H7 (cell line): ENCODE measurements around the gene WIF1. TPM values are rescaled to one million over a fixed set of nuclear protein-coding genes. Genes with fewer than 3 reads are reported as not detected.

Experiments
- DNase-seq: peaks from one replicate; pipeline ENCODE4 v3.0.0; 2012
- H3K27me3 ChIP-seq: 2 replicates; pipeline ENCODE4 v1.6.0; 2011; ENCODE audit warnings: mild to moderate bottlenecking, low read length; ENCODE audit not compliant: control insufficient read depth, insufficient read depth
- H3K36me3 ChIP-seq: replicated peaks from 2 replicates; pipeline ENCODE4 v1.5.1; 2011; ENCODE audit warnings: low read length; ENCODE audit not compliant: control insufficient read depth, insufficient read depth
- H3K4me3 ChIP-seq: 2 replicates; pipeline ENCODE4 v1.5.1; 2011; ENCODE audit warnings: low read depth, mild to moderate bottlenecking, control low read depth, low read length, moderate library complexity; ENCODE audit not compliant: insufficient read depth
- total RNA-seq: library from RNA; depleted of rRNA; stranded (reverse); fragments of >200 nt; shearing (Covaris generic); gene quantifications from 2 replicates; pipeline ENCODE4 v1.2.3, GENCODE V29; 2014

WIF1 gene
- total RNA-seq, 1 experiment from 2014 or later = 0.14 TPM

- no peaks in the 10 kb centered on the region for H3K36me3 ChIP-seq
- no peaks in the 10 kb centered on the region for H3K27me3 ChIP-seq
- no peak overlapping the region for H3K4me3 ChIP-seq
- no peak for DNase-seq
These were observed 27.5 kb downstream of the WIF1 start for GRCh38 chr12:65093606-65094005.

- Histone ChIP-seq H3K36me3 (no peaks in the 10 kb centered on the region), H3K27me3 (no peaks in the 10 kb centered on the region), H3K4me3 (no peak overlapping the region)
- DNase-seq = no peak
These were observed 30.6 kb downstream of the WIF1 start for GRCh38 chr12:65090461-65090860.

GRCh38 chr12:65086236-65086635 lies 34.9 kb downstream of the WIF1 start:
- no peaks in the 10 kb centered on the region for H3K27me3 ChIP-seq
- DNase-seq = no peak
- H3K4me3 ChIP-seq = no peak overlapping the region
- no peaks in the 10 kb centered on the region for H3K36me3 ChIP-seq

- H3K36me3 ChIP-seq = no peaks in the 10 kb centered on the region
- H3K4me3 ChIP-seq = no peak overlapping the region
- no peaks in the 10 kb centered on the region for H3K27me3 ChIP-seq
- DNase-seq = no peak
These were observed 36.5 kb downstream of the WIF1 start for GRCh38 chr12:65084579-65084978.

GRCh38 chr12:65083581-65083980 lies 37.5 kb downstream of the WIF1 start:
- H3K4me3 ChIP-seq = no peak overlapping the region
- DNase-seq = no peak
- no peaks in the 10 kb centered on the region for H3K27me3 ChIP-seq
- no peaks in the 10 kb centered on the region for H3K36me3 ChIP-seq

GRCh38 chr12:65082406-65082805 lies 38.7 kb downstream of the WIF1 start:
- no peaks in the 10 kb centered on the region for H3K27me3 ChIP-seq
- no peak overlapping the region for H3K4me3 ChIP-seq
- H3K36me3 ChIP-seq = no peaks in the 10 kb centered on the region
- no peak for DNase-seq

GRCh38 chr12:65081496-65081895 lies 39.6 kb downstream of the WIF1 start:
- H3K4me3 ChIP-seq = no peak overlapping the region
- no peaks in the 10 kb centered on the region for H3K36me3 ChIP-seq
- no peak for DNase-seq
- H3K27me3 ChIP-seq = no peaks in the 10 kb centered on the region

- no peak overlapping the region for H3K4me3 ChIP-seq
- no peak for DNase-seq
- no peaks in the 10 kb centered on the region for H3K36me3 ChIP-seq
- no peaks in the 10 kb centered on the region for H3K27me3 ChIP-seq
These were observed 46.2 kb downstream of the WIF1 start for GRCh38 chr12:65074932-65075331.

GRCh38 chr12:65069336-65069735 lies 51.8 kb downstream of the WIF1 start:
- no peak overlapping the region for H3K4me3 ChIP-seq
- H3K27me3 ChIP-seq = no peaks in the 10 kb centered on the region

GRCh38 chr12:65067383-65067782 lies 53.7 kb downstream of the WIF1 start:
- DNase-seq = no peak
- no peaks in the 10 kb centered on the region for H3K27me3 ChIP-seq
- no peaks in the 10 kb centered on the region for H3K36me3 ChIP-seq
- H3K4me3 ChIP-seq = no peak overlapping the region

More at GRCh38 chr12:65069336-65069735, 51.8 kb downstream of the WIF1 start:
- DNase-seq = no peak
- no peaks in the 10 kb centered on the region for H3K36me3 ChIP-seq

- Histone ChIP-seq H3K4me3 (no peak overlapping the region), H3K36me3 (no peaks in the 10 kb centered on the region), H3K27me3 (no peaks in the 10 kb centered on the region)
- DNase-seq = peak; percentile 13
These were observed 65.2 kb downstream of the WIF1 start for GRCh38 chr12:65055859-65056258.

- DNase-seq = no peak
- Histone ChIP-seq H3K4me3 (no peak overlapping the region), H3K27me3 (no peaks in the 10 kb centered on the region), H3K36me3 (no peaks in the 10 kb centered on the region)
These were observed 69.9 kb downstream of the WIF1 start for GRCh38 chr12:65051218-65051617.

GRCh38 chr12:65045269-65045668 lies 75.8 kb downstream of the WIF1 start:
- no peaks in the 10 kb centered on the region for H3K27me3 ChIP-seq
- H3K4me3 ChIP-seq = no peak overlapping the region
- no peak for DNase-seq
- H3K36me3 ChIP-seq = no peaks in the 10 kb centered on the region

- H3K4me3 ChIP-seq = no peak overlapping the region
- H3K27me3 ChIP-seq = no peaks in the 10 kb centered on the region
- H3K36me3 ChIP-seq = no peaks in the 10 kb centered on the region
- peak; percentile 46 for DNase-seq
These were observed 81.8 kb downstream of the WIF1 start for GRCh38 chr12:65039301-65039700.

- no peak for DNase-seq
- H3K36me3 ChIP-seq = no peaks in the 10 kb centered on the region
- no peaks in the 10 kb centered on the region for H3K27me3 ChIP-seq
- no peak overlapping the region for H3K4me3 ChIP-seq
These were observed 96.0 kb downstream of the WIF1 start for GRCh38 chr12:65025136-65025535.

- H3K4me3 ChIP-seq = no peak overlapping the region
- no peak for DNase-seq
- no peaks in the 10 kb centered on the region for H3K36me3 ChIP-seq
- no peaks in the 10 kb centered on the region for H3K27me3 ChIP-seq
These were observed 97.6 kb downstream of the WIF1 start for GRCh38 chr12:65023485-65023884.
